Skeletal muscle satellite cell (primary cell): ENCODE results near the gene SLC17A5.

ENCODE experiments used
- H3K27me3 ChIP-seq: 2 replicates; pipeline ENCODE4 v1.7.0; 2013; ENCODE audit warnings: low read length; ENCODE audit not compliant: control insufficient read depth, insufficient read depth
- H3K36me3 ChIP-seq: 2 replicates; pipeline ENCODE4 v1.7.0; 2013; ENCODE audit warnings: mild to moderate bottlenecking, control low read depth, low read length; ENCODE audit not compliant: insufficient read depth
- H3K4me1 ChIP-seq: 2 replicates; pipeline ENCODE4 v1.7.0; 2013; ENCODE audit warnings: low read length; ENCODE audit not compliant: control insufficient read depth, insufficient read depth
- H3K4me2 ChIP-seq: 2 replicates; pipeline ENCODE4 v1.7.0; 2013; ENCODE audit warnings: mild to moderate bottlenecking, low read length
- H3K4me3 ChIP-seq: 2 replicates; pipeline ENCODE4 v1.7.0; 2013; ENCODE audit warnings: low read length
- H3K9ac ChIP-seq: 2 replicates; pipeline ENCODE4 v1.7.0; 2013; ENCODE audit warnings: mild to moderate bottlenecking, low read depth, low read length, moderate library complexity
- H3K9me3 ChIP-seq: replicated peaks from 2 replicates; pipeline ENCODE4 v1.7.0; 2013; ENCODE audit warnings: mild to moderate bottlenecking, control low read depth, low read length

SLC17A5 gene

DNA sequence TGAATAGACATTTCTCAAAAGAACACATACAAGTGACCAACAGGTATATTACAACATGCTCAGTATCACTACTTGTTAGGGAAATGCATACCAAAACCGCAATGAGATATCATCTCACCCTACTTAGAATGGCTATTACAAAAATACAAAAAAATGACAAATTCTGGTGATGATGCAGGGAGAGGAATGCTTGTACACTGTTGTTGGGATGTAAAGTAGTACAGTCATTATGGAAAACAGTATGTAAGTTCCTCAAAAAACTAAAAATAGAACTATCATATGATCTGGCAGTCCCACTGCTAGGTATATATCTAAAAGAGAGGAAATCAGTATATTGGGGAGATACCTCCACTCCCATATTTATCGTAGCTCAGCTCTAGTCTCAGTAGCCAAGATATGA, 10.9 kb upstream of the SLC17A5 start:
- Histone ChIP-seq H3K4me1 (peaks cover 12% of the 10 kb centered on the region), H3K9ac (no peak overlapping the region), H3K4me3 (no peak overlapping the region), H3K27me3 (no peaks in the 10 kb centered on the region), H3K4me2 (no peak overlapping the region), H3K36me3 (no peaks in the 10 kb centered on the region), H3K9me3 (no peaks in the 10 kb centered on the region)

DNA sequence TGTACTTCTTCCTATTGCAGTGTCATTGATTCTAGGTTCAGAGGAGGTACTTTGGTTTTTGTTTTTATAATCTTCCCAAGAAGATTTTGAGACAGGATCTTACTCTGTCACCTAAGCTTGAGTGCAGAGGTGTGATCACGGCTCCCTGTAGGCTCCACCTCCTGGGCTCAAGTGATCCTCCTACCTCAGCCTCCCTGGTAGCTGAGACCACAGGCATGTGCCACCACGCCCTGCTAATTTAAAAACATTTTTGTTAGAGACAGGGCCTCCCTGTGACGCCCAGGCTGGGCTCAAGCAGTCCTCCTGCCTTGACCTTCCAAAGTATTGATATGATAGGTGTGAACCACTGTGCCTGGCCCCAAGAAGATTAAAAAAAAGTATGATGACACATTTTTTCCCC, 3.4 kb upstream of the SLC17A5 start:
- Histone ChIP-seq H3K4me1 (peaks cover 20% of the 10 kb centered on the region), H3K27me3 (no peaks in the 10 kb centered on the region), H3K36me3 (no peaks in the 10 kb centered on the region), H3K4me3 (no peak overlapping the region), H3K9me3 (no peaks in the 10 kb centered on the region), H3K4me2 (no peak overlapping the region), H3K9ac (no peak overlapping the region)

DNA sequence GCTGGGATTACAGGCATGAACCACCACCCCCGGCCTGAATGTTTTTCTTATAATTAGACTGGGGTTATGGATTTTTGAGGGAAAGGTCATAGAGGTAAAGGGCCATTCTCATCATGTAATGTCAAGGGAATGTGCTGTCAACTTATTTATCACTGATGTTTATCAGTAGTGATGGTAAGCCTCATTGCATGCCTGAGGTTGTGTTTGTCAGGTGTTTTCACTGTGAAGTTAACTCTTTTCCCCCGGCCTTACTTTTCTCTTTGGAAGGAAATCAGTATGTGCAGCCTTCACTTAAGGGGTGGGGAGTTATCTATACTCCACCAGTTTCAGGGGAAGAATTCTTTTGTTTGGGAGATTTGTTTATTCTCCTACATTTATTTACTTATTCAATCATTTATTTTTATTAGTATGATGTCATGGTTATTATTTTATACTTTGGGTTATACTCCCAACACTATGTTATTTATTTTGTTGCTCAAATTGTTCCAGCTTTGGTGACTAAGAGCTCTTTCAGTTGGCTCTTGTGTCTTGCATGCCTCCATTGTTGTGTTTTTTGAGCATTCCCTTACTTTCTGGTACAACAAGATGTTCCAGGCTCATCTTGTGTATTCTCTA, 2.8 kb upstream of the SLC17A5 start:
- Histone ChIP-seq H3K27me3 (no peaks in the 10 kb centered on the region), H3K9me3 (no peaks in the 10 kb centered on the region), H3K36me3 (no peaks in the 10 kb centered on the region), H3K9ac (no peak overlapping the region), H3K4me2 (no peak overlapping the region), H3K4me3 (no peak overlapping the region), H3K4me1 (peaks cover 20% of the 10 kb centered on the region)

DNA sequence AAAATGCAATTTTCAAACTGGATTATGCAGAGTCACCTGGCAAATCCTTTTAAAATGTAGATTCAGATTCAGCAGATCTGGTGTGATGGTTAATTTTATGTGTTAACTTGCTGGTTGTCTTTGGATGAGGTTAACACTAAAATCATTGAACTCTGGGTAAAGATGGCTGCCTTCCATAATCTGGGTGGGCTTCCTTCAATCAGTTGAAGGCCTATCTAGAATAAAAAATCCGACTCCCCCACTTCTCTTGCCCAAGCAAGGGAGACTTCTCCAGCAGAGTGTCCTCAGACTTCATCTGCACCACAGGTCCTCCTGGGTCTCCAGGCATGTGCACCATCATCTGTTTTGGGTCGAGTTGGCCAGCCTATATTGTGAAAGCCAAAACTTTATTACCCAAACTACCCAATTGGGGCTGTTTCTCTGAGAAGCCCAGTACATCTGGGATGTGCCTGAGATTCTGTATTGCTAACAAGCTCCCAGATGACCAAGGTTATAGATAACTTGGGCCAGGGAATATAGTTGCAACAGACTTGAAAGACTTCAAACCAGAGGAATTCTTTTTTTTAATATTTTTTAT, 1.6 kb upstream of the SLC17A5 start:
- H3K9me3 ChIP-seq, result no peaks in the 10 kb centered on the region
- H3K4me2 ChIP-seq, result peak overlapping the region; percentile 88
- no peaks in the 10 kb centered on the region for H3K36me3 ChIP-seq
- H3K27me3 ChIP-seq, result no peaks in the 10 kb centered on the region
- peaks cover 20% of the 10 kb centered on the region for H3K4me1 ChIP-seq
- H3K4me3 ChIP-seq, result peak overlapping the region; percentile 99
- H3K9ac ChIP-seq, result peak overlapping the region; percentile 97

DNA sequence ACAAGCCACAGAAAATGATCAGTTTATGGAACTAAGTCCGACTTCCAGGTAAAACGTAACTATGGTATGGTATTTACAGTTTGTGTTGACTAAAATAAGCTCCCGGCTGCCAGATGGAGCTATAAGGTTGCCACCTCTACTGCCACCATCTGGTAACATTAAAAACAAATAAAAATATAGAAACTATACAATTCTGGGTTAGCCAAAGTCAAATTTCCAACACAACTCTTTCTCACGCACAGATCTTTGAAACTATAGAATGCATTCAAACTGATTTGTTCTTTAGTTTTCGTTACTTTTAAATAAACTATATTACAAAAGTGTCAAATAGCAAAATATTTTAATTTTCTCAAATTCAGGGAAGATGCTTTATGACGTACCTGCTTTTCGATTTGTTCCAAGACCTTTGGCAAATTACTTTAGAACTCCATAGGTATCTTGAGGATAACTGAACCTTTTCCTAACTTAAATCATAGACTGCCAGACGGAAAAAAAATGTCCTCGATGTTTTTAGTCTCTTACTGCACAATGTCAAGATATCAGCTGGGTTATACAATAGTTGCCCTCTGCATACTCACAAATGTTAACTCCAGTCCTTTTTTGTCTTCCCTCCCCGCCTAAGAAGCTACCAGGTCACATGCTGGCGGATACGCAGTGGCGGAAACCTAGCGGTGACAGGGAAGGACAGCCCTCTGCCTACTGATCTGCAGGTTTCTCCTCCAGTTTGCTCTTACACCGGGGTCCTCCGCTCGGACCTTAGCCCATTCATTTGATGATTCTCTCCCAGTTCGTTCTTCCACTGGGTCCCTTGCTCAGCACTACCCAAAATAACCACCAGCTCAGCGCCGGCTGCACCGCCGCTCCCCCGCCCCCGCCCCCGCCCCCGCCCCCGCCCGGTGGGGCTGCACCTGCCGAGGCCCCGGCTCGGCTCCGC, 888 bp downstream of the SLC17A5 start:
- Histone ChIP-seq H3K27me3 (no peaks in the 10 kb centered on the region), H3K4me1 (peaks cover 35% of the 10 kb centered on the region), H3K9ac (peak overlapping the region; percentile 97), H3K9me3 (no peaks in the 10 kb centered on the region), H3K36me3 (peaks cover 7% of the 10 kb centered on the region), H3K4me3 (peak overlapping the region; percentile 99), H3K4me2 (peak overlapping the region; percentile 84)

DNA sequence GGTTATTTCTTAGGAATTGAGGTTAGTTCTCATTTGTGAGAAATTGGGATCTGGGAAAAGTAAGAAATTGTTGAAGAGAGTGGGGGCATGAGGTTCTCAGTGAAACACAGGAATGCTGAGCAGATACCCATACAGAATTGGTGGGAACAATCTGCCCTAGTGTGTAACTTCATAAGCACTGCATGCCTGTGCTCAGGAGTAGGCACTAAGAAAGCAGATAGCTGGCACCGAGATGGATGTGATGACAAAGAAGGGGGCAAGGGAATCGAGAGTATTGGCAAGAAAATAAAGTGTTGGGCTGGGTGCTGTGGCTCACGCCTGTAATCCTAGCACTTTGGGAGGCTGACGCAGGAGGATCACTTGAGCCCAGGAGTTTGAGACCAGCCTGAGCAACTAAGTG, 4.0 kb downstream of the SLC17A5 start:
- no peaks in the 10 kb centered on the region for H3K9me3 ChIP-seq
- no peak overlapping the region for H3K4me2 ChIP-seq
- H3K4me1 ChIP-seq, result peaks cover 44% of the 10 kb centered on the region
- H3K36me3 ChIP-seq, result peaks cover 7% of the 10 kb centered on the region
- no peak overlapping the region for H3K4me3 ChIP-seq
- H3K9ac ChIP-seq, result no peak overlapping the region
- no peaks in the 10 kb centered on the region for H3K27me3 ChIP-seq

DNA sequence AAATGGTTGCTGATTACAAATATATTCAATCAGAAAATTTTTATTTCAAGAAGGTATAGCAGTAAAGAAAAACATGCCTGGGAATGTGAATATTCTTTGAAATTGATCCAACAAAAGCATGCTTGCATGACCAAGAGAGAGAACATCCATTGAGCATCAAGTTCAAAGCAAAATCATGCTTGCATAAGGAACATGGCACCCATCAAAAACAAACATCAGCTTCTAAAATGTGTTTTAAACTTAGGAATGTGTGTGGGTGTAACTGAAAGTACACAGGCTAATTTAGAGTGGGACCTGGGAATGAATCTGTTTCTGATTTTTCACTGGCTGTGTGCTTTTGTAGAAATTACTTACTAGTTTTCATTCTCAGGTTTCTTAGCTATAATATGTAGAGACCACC, 5.6 kb downstream of the SLC17A5 start:
- Histone ChIP-seq H3K4me2 (peak overlapping the region; percentile 77), H3K4me1 (peaks cover 44% of the 10 kb centered on the region), H3K36me3 (peaks cover 7% of the 10 kb centered on the region), H3K9ac (peak overlapping the region; percentile 48), H3K27me3 (no peaks in the 10 kb centered on the region), H3K4me3 (peak overlapping the region; percentile 51), H3K9me3 (no peaks in the 10 kb centered on the region)

DNA sequence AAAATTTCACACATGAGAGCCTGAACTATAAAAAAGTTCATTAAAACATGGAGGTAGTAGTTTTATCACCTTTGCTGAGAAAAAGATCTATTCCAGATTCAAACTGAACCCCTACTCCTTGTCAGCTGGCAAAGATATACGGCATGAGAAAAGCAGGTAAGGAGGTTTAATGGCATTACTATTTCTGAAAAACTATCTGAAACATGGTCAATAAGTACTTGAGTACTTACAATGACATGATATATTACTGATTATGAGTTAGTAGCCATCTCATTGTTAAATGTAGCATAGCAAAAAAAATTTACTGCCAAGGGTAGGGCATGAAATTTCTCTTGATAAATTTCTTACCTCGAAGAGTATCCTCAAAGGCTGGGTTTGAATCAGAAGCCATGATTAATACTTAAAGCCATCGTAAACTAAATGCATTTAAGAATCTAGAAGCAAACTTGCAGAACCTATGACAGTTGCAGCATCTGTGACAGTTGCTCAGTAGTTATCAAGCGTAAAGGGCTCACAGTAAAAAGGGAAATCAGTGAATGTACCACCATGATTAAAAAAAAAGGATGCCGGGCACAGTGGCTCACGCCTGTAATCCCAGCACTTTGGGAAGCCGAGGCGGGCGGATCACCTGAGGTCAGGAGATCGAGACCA, 8.7 kb downstream of the SLC17A5 start:
- peak overlapping the region; percentile 48 for H3K4me3 ChIP-seq
- peaks cover 44% of the 10 kb centered on the region for H3K4me1 ChIP-seq
- no peaks in the 10 kb centered on the region for H3K9me3 ChIP-seq
- no peaks in the 10 kb centered on the region for H3K27me3 ChIP-seq
- H3K36me3 ChIP-seq, result peaks cover 14% of the 10 kb centered on the region
- H3K9ac ChIP-seq, result peak overlapping the region; percentile 42
- peak overlapping the region; percentile 83 for H3K4me2 ChIP-seq

DNA sequence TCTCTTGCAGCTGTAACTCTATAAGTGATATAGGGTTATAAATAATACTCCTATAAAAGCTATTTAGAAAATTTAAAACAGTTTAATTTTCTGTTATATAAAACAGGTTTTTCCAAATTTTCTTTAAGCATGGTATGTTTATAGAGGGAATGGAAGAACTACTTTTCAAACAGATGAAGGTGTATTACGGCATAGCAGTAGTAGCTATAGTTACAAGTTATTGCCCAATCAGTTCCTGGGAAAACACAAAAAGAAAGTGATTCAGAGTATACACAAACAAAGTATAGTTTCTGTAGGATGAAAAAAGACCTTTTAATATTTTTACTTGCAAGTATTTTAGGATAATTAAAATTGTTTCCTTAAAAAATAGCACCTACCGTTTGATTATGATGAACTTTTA, 9.8 kb downstream of the SLC17A5 start:
- no peaks in the 10 kb centered on the region for H3K9me3 ChIP-seq
- H3K36me3 ChIP-seq, result peaks cover 14% of the 10 kb centered on the region
- H3K9ac ChIP-seq, result no peak overlapping the region
- no peak overlapping the region for H3K4me3 ChIP-seq
- no peaks in the 10 kb centered on the region for H3K27me3 ChIP-seq
- peaks cover 37% of the 10 kb centered on the region for H3K4me1 ChIP-seq
- H3K4me2 ChIP-seq, result no peak overlapping the region

DNA sequence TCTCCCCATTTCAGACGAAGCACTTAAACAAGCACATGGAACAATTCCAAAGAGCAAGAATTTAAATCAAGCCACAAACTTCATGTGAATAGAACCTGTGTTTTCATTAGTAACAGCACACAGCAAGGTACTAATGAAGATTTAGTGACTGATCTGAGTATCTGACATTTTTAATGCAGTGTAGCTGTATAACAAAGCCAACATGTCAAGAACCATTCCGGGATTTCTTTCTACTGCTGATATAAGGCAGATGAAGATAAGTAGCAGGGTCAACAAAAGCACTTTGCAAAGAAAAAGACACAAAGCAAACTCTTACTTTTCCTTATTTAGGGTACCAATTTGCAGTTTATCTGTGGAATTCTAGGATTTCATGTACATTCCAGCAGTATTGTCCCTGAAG, 11.3 kb downstream of the SLC17A5 start:
- Histone ChIP-seq H3K4me2 (no peak overlapping the region), H3K36me3 (peaks cover 21% of the 10 kb centered on the region), H3K9me3 (no peaks in the 10 kb centered on the region), H3K4me1 (peaks cover 26% of the 10 kb centered on the region), H3K27me3 (no peaks in the 10 kb centered on the region), H3K4me3 (no peak overlapping the region), H3K9ac (no peak overlapping the region)

DNA sequence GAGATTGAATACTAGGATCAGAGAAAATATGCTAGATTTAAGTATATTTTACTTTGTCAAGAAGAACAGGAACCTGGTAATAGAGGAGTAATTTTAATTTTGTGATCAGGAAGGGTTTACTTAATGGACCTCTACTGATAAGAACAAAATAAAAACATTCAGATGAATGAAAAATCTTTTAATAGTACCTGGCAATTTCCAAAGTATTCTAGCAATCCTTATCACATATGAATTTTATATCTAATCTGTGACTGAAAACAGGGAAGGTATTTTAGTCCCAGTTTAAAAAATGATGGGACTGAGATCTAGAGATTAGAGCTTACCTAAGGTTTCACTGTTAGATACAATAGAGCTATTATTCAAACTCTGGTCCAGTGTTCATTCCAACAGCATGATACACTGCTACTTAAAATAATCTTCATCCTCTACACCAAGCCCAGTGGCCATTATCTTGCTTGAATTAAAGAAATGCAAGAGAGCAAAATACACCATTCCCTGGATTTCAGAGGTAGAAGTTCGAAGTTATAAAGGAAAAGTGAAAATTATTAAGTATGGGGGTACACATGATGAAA, 13.5 kb downstream of the SLC17A5 start:
- Histone ChIP-seq H3K4me2 (no peak overlapping the region), H3K4me1 (peaks cover 9% of the 10 kb centered on the region), H3K36me3 (peaks cover 26% of the 10 kb centered on the region), H3K27me3 (no peaks in the 10 kb centered on the region), H3K9ac (no peak overlapping the region), H3K4me3 (no peak overlapping the region), H3K9me3 (no peaks in the 10 kb centered on the region)
